CD4-positive, alpha-beta T cell treated with Interleukin-4 for 4 hours (primary cell): Measurements from ENCODE around the gene RUFY4.

Experiments
- DNase-seq: peaks from one replicate; pipeline ENCODE4 v3.0.0-alpha.2; 2020

Gene RUFY4

GRCh38 chr2:218063486-218063885 is 5.6 kb upstream of the RUFY4 start:
- DNase-seq = no peak

GRCh38 chr2:218063896-218064295 is 5.2 kb upstream of the RUFY4 start:
- DNase-seq = no peak

- no peak for DNase-seq
Measured at GRCh38 chr2:218065239-218066006, 3.6 kb upstream of the RUFY4 start.

GRCh38 chr2:218066926-218067515 is 2.0 kb upstream of the RUFY4 start:
- no peak for DNase-seq

GRCh38 chr2:218067523-218067922 is 1.5 kb upstream of the RUFY4 start:
- no peak for DNase-seq

- DNase-seq = no peak
Measured at GRCh38 chr2:218069606-218070300, 700 bp downstream of the RUFY4 start.

- DNase-seq = no peak
Measured at GRCh38 chr2:218070587-218070986, 1.5 kb downstream of the RUFY4 start.

- no peak for DNase-seq
Measured at GRCh38 chr2:218071218-218071937, 2.3 kb downstream of the RUFY4 start.

GRCh38 chr2:218072002-218072401 is 2.9 kb downstream of the RUFY4 start:
- no peak for DNase-seq

- no peak for DNase-seq
Measured at GRCh38 chr2:218072478-218073024, 3.5 kb downstream of the RUFY4 start.

- DNase-seq = no peak
Measured at GRCh38 chr2:218073185-218073584, 4.1 kb downstream of the RUFY4 start.

GRCh38 chr2:218074031-218074430 is 5.0 kb downstream of the RUFY4 start:
- DNase-seq = peak; percentile 11

- DNase-seq = no peak
Measured at GRCh38 chr2:218075975-218076811, 7.1 kb downstream of the RUFY4 start.

GRCh38 chr2:218077464-218078216 is 8.6 kb downstream of the RUFY4 start:
- no peak for DNase-seq

GRCh38 chr2:218079943-218080913 is 11.2 kb downstream of the RUFY4 start:
- no peak for DNase-seq

- DNase-seq = no peak
Measured at GRCh38 chr2:218081063-218081462, 12.0 kb downstream of the RUFY4 start.

- no peak for DNase-seq
Measured at GRCh38 chr2:218081695-218082094, 12.6 kb downstream of the RUFY4 start.

GRCh38 chr2:218082586-218083351 is 13.7 kb downstream of the RUFY4 start:
- no peak for DNase-seq

GRCh38 chr2:218083352-218083676 is 14.3 kb downstream of the RUFY4 start:
- no peak for DNase-seq
